Thyroid gland (tissue), 4 donors: ENCODE measurements around the gene PTCD3. TPM values are rescaled to one million over a fixed set of nuclear protein-coding genes. Genes with fewer than 3 reads are reported as not detected.

Experiments used
- DNase-seq, 2 donors: peaks; one replicate each; pipeline ENCODE4 v3.0.0-alpha.2; 2019
- H3K27ac ChIP-seq, 3 donors: fragments of 200-600 bp; sonication (generic); 1 replicate in 2 of 3; 2 replicates in 1 of 3; pipeline ENCODE4 v1.5.1; 2016 to 2019; ENCODE audit warnings: mild to moderate bottlenecking in 1 of 3, moderate library complexity in 1 of 3
- H3K27me3 ChIP-seq: fragments of 200-600 bp; sonication (generic); one replicate; pipeline ENCODE4 v1.5.1; 2019
- H3K36me3 ChIP-seq, 2 donors: fragments of 200-600 bp; sonication (generic); one replicate each; pipeline ENCODE4 v1.5.1; 2016 to 2019
- H3K4me1 ChIP-seq, 2 donors: fragments of 200-600 bp; sonication (generic); one replicate each; pipeline ENCODE4 v1.5.1; 2017 to 2019
- H3K4me3 ChIP-seq, 3 donors: fragments of 200-600 bp; sonication (generic); replicated peaks in 1 of 3; 1 replicate in 2 of 3; 2 replicates in 1 of 3; pipeline ENCODE4 v1.5.1; 2016; ENCODE audit warnings: mild to moderate bottlenecking in 1 of 3
- H3K9me3 ChIP-seq: fragments of 200-600 bp; sonication (generic); one replicate; pipeline ENCODE4 v1.5.1; 2017
- CTCF ChIP-seq, 6 experiments: fragments of 200-600 bp in 3 of 6; fragments of 450-650 bp in 3 of 6; sonication (generic) in 3 of 6; IDR thresholded peaks; one replicate each; pipeline ENCODE4 v1.5.1; 2016 to 2019; ENCODE audit warnings: antibody characterized with exemption in 6 of 6, mild to moderate bottlenecking in 2 of 6, inconsistent platforms in 1 of 6, moderate library complexity in 1 of 6
- POLR2A ChIP-seq, 2 donors: fragments of 450-650 bp; IDR thresholded peaks; one replicate each; pipeline ENCODE4 v1.6.1; 2017; ENCODE audit warnings: antibody characterized with exemption in 2 of 2, mild to moderate bottlenecking in 2 of 2, moderate library complexity in 1 of 2
- WGBS, 2 donors: methylation state at CpG; one replicate each; pipeline ENCODE4 v1.1.5; 2017; 5-methylcytosine and 5-hydroxymethylcytosine counted together
- intact Hi-C: fragments of 100-400 bp; cut with DNase I; formaldehyde crosslinking; loops from one replicate; pipeline ENCODE4 v1.15.1; 2023
- total RNA-seq, 4 donors: library from RNA; depleted of rRNA; stranded (reverse); fragments of >200 nt; gene quantifications; one replicate each; pipeline ENCODE4 v1.2.3, GENCODE V29; 2016

PTCD3 gene
- total RNA-seq, 4 donors from 2014 or later, result 91.4 to 522 (median 160) TPM

- intact Hi-C loops, result no loop called here
- Histone ChIP-seq H3K27ac (no peak overlapping the region), H3K4me3 (no peak overlapping the region), H3K9me3 (no peaks in the 10 kb centered on the region), H3K27me3 (no peaks in the 10 kb centered on the region), H3K4me1 (no peaks in the 10 kb centered on the region), H3K36me3 (peaks cover 20 to 49% of the 10 kb centered on the region in 2 donors)
- no peak for TF ChIP-seq CTCF (IDR thresholded peaks at IDR 0.05)
- TF ChIP-seq POLR2A (IDR thresholded peaks at IDR 0.05), result no peak
- DNase-seq, result no peak
- 92 to 93% methylated on average over 2 of the region's 2 CpGs for WGBS, 2 donors
Observed at GRCh38 chr2:86157009-86157556, 51.0 kb downstream of the PTCD3 start.

GRCh38 chr2:86158286-86158685, 52.3 kb downstream of the PTCD3 start:
- H3K36me3 ChIP-seq, result peaks cover 26 to 58% of the 10 kb centered on the region in 2 donors
- H3K4me1 ChIP-seq, result no peaks in the 10 kb centered on the region
- TF ChIP-seq POLR2A (IDR thresholded peaks at IDR 0.05), result no peak
- no peak for TF ChIP-seq CTCF (IDR thresholded peaks at IDR 0.05)
- WGBS, 2 donors, result 95% methylated on average over 4 of the region's 4 CpGs
- DNase-seq, result no peak
- H3K4me3 ChIP-seq, result no peak overlapping the region
- H3K27me3 ChIP-seq, result no peaks in the 10 kb centered on the region
- H3K27ac ChIP-seq, result no peak overlapping the region
- intact Hi-C loops, result no loop called here
- no peaks in the 10 kb centered on the region for H3K9me3 ChIP-seq

- H3K27ac ChIP-seq, result no peak overlapping the region
- H3K9me3 ChIP-seq, result no peaks in the 10 kb centered on the region
- WGBS, 2 donors, result 91 to 96% methylated on average over 6 of the region's 6 CpGs
- no peak for DNase-seq
- intact Hi-C loops, result no loop called here
- TF ChIP-seq POLR2A (IDR thresholded peaks at IDR 0.05), result no peak
- no peak for TF ChIP-seq CTCF (IDR thresholded peaks at IDR 0.05)
- H3K36me3 ChIP-seq, result peaks cover 29 to 61% of the 10 kb centered on the region in 2 donors
- no peaks in the 10 kb centered on the region for H3K4me1 ChIP-seq
- H3K27me3 ChIP-seq, result no peaks in the 10 kb centered on the region
- H3K4me3 ChIP-seq, result no peak overlapping the region
Observed at GRCh38 chr2:86160156-86160952, 54.3 kb downstream of the PTCD3 start.

- no peak for DNase-seq
- intact Hi-C loops, result no loop called here
- no peak for TF ChIP-seq CTCF (IDR thresholded peaks at IDR 0.05)
- no peak for TF ChIP-seq POLR2A (IDR thresholded peaks at IDR 0.05)
- Histone ChIP-seq H3K4me1 (no peaks in the 10 kb centered on the region), H3K36me3 (peaks cover 8 to 37% of the 10 kb centered on the region in 2 donors), H3K9me3 (no peaks in the 10 kb centered on the region), H3K27ac (no peak overlapping the region), H3K27me3 (no peaks in the 10 kb centered on the region), H3K4me3 (no peak overlapping the region)
- WGBS, 2 donors, result 96% methylated on average over 4 of the region's 4 CpGs
Observed at GRCh38 chr2:86170449-86170848, 64.4 kb downstream of the PTCD3 start.

- Histone ChIP-seq H3K4me1 (no peaks in the 10 kb centered on the region), H3K4me3 (no peak overlapping the region), H3K36me3 (peaks cover 8 to 29% of the 10 kb centered on the region in 2 donors), H3K27ac (no peak overlapping the region), H3K9me3 (no peaks in the 10 kb centered on the region), H3K27me3 (no peaks in the 10 kb centered on the region)
- intact Hi-C loops, result no loop called here
- no peak for TF ChIP-seq CTCF (IDR thresholded peaks at IDR 0.05)
- TF ChIP-seq POLR2A (IDR thresholded peaks at IDR 0.05), result no peak
- WGBS, 2 donors, result 90 to 91% methylated on average over 3 of the region's 3 CpGs
- no peak for DNase-seq
Observed at GRCh38 chr2:86171295-86171694, 65.3 kb downstream of the PTCD3 start.
